ENCODE data around the gene ARPC1B.
"Not testable (repeated sequence)": the region's sequence is repeated elsewhere in the genome, so short reads cannot be mapped to it uniquely, and the experiment has no call there.

Gene ARPC1B

DNA sequence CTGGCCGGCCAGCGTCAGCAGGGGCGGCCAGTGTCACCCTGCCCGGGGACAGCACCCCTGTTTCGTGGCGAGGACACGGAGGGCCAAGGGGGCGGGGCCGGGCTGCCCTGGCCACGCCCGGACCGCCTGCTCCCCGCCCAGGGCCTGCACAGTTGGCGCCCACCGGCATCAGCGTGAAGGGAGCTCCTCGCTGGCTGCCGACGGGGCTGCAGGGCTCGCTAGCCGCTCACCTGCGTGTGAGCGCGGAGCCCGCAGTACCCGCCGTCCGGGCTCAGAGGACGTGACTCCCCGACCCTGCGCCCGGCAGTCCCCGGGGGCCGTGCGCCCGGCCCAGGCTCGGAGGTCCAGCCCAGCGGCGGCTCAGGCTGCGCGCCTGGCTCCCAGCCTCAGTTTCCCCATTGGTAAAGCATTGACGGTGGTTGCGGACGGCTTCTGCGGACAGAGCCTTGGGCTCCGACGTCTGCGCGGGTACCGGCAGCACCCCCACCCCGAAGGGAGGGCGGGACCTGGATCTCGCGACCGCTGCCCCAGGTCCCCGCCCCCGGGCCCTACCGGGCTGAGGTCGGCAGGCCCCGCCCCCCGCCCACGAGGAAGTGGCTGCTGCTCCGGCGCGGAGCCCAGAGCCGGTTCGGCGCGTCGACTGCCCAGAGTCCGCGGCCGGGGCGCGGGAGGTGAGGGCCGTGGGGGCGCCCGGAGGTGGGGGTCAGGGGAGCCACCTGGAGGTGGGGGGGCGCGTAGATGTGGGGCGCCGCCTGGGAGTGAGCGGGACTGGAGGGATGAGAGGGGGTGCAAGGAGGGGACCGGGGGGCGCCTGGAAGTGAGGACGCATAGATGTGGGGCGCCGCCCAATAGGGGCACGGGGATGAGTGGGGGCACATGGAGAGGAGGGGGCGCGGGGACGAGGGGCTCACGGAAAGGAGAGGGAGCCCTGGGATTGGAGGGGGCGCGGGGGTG, at the start of gene ARPC1B:
ARPC1B (plus strand) TSS at position 620 of the 954 bp plus-strand sequence. CDS start 10,985 bp downstream, outside the sequence.
- peak; percentile 90 for DNase-seq

DNA sequence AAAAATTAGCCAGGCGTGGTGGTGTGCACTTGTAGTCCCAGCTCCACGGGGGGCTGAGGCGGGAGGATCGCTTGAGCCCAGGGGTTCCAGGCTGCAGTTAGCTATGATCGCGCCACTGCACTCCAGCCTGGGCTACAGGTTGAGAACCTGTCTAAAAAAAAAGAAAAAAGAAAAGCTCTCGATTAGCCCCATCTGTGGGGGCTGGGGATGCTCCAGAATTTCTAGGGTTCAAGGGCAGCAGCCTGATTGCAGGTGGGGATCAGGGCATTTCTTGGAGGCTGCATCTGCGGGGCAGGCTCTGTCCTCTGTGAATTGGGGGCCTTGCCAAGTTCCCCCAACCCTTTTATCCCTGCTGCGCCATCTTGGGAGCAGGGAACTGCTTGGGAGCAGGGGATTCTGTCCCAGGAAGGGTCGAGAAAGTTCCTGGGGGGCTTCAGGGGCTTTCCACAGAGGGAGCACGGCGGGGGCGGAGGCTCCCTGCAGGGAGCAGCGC, 49.5 kb upstream of the ARPC1B start:
- peak; percentile 6 for DNase-seq

DNA sequence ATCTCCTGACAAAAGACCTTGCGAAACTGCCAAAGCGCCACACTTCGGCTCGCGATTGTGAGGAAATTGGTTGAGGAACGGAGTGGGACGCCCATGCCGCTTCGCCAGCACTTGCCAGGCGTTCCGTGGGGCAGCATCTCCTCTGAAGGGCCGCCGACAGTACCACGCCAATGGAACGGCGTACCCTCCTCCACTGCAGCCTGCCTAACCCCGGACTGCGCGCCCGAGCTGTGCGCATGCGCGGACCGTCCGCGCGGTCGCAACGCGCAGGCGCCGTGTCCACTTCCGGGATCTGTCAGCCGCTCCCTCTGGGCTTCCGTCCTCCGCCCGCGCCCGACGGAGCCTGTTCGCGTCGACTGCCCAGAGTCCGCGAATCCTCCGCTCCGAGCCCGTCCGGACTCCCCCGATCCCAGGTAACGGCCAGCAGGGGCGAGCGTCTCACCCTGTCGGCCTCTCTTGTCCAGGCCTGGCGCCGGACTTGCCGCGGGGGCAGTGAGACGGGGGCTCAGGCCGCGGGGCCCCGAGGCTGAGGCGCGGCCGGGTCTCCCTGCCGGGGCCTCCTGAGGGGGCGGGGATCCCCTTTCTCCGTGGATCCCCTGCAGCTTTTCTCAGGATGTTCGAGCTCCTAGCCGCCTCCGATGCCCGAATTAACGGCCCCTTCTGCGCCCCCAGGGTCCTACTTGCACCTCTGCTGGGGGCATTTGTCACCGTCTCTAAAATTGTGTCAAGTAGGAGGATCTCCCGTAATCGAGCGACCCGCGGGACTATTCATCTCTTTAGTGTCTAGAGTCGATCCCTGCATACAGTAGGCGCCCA, 48.7 kb upstream of the ARPC1B start, which contains the start of gene ARPC1A:
ARPC1A (plus strand) TSS at position 307 of the 816 bp plus-strand sequence. CDS start 7,456 bp downstream, outside the sequence.
- DNase-seq, result peak; percentile 88

DNA sequence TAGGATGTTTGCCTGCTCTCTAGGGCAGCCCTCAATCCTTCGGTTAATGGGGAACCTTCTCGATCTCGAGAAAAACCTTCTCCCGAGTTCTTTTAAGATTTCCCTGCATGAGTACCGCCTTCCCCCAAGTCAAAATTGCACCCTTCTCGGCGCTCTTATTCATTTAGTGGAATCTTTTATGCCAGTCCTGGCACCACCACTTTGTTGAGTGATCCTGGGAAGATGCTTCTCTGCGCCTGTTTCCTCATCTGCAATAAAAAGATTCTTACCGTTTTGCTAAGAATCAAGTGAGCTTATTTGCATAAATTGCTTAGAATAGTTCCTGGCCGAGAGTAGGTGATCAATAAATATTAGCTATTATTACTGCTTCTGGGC, 48.1 kb upstream of the ARPC1B start:
- no peak for DNase-seq

DNA sequence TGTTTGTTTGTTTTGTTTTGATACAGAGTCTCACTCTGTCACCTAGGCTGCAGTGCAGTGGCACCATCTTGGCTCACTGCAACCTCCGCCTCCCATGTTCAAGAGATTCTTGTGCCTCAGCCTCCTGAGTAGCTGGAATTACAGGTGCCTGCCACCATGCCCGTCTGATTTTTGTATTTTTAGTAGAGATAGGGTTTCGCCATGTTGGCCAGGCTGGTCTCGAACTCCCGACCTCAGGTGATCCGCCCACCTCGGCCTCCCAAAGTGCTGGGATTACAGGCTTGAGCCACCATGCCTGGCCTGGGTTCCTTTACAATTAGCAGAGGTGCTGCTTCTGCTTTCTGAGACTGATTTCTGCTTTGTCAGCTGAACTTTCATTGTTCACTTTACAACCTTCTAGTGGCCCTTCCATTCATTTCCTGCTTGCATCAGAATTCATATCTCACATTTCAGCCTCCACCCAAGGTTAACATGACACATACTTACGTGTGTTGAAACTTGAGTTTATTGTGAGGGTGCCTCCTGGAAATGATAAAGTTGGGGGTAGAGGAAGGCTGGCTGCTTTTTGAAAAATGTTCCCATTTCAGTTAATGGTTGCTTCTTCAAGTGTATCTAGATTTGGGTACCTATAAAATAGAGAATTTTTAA, 44.1 kb upstream of the ARPC1B start:
- DNase-seq, result not testable (repeated sequence)

DNA sequence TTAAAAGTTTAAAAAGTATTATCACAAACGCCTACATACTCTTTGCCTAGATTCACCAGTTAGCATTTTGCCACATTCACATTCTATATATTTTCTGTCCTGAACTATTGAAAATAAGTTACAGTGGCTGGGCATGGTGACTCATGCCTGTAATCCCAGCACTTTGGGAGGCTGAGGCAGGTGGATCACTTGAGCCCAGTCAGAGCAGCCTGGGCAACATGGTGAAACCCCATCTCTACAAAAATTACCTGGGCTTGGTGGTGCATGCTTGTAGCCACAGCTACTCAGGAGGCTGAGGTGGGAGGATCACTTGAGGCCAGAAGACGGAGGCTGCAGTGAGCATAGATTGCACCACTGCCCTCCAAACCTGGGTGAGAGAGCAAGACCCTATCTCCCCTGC, 43.5 kb upstream of the ARPC1B start:
- no peak for DNase-seq

DNA sequence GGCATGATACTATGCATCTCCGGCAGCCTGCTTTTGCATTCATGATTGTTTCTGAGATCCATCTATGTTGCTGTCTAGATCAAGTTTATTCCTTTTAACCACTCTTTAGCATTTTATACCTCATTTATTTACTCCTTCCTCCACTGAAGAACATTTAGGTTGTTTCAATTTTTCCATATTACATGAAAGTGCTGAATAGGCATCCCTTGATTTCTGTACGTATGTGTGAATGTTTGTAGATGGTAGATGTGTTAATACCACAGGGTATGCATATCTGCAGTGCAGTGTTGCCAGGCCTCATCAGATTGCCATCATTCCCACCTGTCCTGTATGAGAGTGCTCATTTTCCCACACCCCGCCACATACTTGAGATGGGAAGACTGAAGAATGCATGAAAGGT, 34.9 kb upstream of the ARPC1B start:
- DNase-seq, result no peak

DNA sequence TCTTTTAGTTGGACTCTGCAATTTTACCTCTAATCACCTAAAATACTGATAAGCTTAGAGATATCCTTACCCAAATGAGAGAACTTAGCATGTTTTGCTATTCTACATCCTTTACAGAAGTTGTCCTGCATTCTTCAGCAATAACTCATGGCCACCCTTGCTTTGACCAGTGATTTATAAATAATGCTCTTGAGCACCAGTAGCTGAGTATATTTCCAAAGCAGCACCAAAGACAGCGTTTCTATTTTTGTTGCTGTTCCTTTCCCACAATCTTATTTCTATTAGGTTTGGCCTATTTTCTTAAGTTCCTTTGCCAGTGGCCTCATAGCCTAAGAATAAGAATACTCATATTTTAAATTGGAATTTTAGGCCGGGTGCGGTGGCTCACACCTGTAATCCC, 33.9 kb upstream of the ARPC1B start:
- no peak for DNase-seq

DNA sequence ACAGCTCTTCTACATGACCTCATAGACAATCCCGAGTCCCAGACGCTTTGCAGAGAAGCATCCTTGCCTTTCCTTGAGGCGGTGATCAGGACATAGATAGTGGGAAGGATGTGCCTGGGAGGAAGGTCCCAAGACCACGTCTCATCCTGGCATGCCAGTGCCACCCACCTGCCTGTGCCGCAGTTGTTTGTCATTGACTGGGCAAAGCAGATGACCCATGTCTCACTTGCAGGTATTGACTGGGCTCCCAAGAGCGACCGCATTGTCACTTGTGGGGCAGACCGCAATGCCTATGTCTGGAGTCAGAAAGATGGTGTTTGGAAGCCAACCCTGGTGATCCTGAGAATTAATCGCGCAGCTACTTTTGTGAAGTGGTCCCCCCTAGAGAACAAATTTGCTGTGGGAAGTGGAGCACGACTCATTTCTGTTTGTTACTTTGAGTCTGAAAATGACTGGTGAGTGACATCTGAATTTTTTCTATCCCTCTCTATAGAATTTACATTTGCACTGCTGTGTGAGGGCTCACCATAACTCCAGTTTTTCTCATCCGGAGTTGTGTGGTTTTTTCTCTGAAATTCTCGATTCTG, 30.4 kb upstream of the ARPC1B start:
- no peak for DNase-seq

DNA sequence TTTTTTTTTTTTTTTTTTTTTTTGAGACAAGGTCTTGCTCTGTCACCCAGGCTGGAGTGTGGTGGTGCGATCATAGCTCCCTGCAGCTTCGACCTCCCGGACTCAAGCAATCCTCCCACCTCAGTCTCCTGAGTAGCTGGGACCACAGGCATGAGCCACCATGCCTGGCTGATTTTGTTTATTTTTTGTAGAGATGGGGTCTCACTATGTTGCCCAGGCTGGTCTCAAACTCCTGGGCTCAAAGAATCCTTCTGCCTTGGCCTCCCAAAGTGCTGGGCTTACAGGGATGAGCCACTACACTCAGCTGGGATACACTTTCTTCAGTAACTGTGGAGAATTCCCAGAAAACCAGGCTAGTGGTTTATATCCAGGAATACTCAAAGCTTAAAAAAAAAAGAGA, 23.9 kb upstream of the ARPC1B start:
- not testable (repeated sequence) for DNase-seq

DNA sequence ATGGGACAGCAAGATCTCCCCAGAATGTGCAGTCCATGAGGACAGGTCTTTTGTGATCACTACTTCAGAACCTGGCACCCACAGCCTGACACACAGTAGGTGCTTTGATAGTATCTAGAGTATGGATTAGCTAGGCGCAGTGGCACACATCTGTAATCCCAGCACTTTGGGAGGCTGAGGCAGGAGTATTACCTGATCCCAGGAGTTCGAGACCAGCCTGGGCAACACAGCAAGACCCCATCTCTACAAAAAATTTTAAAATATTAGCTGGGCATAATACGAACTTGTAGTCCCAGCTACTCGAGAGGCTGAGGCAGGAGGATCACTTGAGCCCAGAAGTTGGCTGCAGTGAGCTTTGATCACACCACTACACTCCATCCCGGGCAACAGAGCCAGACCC, 22.3 kb upstream of the ARPC1B start:
- DNase-seq, result no peak

DNA sequence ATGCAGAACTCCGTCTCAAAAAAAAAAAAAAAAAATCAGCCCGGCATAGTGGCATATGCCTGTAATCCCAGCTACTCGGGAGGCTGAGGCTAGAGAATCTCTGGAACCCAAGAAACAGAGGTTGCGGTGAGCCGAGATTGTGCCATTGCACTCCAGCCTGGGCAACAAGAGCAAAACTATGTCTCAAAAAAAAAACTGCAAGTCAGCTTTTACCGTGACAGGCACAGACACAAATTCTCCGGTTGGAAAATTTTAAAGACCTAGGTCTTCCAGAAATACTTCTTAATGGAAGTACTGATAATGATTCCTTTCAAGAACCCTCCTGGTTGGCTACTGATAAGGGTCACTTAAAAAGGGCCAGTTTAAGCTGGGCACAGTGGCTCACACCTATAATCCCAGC, 19.4 kb upstream of the ARPC1B start:
- DNase-seq, result no peak

DNA sequence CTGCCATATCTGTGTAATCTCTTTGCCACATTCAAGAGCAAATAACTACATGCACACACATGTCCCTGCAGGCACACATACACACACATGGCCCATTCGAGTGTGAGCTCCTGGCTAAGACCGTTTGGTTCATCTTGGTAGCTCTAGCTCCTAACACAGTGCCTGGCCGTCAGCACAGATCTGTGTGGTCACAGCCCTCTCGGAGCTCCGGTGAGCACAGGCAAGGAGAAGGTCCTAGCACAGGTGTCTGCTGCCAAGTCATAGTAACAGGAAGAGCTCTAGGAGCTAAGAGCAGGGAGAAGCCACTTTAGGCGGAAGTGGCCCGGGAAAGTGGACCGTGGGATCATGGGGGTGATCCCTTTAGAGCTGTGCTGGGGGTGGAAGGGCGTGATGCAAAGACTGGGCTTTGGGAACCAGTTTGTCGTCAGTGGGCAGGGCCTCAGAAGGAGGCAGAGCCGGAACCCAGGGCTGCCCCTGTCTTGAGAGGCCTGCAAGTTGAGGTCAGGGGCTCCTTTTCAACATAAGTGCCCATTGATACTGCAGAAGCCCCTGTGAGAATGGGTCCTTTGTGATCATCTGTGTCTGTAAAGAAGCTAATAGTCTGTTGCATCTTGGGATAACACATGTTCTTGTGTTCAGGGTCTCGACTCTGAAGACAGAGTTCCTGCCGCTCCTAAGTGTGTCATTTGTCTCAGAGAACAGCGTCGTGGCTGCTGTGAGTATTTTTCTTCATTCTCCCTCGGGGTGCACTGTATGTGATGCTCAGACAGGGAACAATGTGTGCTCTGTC, 16.6 kb upstream of the ARPC1B start:
- DNase-seq, result no peak

DNA sequence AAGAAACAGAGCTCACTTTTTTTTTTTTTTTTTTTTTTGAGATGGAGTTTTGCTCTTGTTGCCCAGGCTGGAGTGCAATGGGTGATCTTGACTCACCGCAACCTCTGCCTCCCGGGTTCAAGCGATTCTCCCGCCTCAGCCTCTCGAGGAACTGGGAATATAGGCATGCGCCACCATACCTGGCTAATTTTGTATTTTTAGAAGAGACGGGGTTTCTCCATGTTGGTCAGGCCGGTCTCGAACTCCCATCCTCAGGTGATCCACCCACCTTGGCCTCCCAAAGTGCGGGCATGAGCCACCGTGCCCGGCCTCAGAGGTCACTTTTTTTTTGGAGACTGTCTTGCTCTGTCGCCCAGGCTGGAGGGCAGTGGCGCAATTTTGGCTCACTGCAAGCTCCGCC, 16.0 kb upstream of the ARPC1B start:
- DNase-seq, result not testable (repeated sequence)

DNA sequence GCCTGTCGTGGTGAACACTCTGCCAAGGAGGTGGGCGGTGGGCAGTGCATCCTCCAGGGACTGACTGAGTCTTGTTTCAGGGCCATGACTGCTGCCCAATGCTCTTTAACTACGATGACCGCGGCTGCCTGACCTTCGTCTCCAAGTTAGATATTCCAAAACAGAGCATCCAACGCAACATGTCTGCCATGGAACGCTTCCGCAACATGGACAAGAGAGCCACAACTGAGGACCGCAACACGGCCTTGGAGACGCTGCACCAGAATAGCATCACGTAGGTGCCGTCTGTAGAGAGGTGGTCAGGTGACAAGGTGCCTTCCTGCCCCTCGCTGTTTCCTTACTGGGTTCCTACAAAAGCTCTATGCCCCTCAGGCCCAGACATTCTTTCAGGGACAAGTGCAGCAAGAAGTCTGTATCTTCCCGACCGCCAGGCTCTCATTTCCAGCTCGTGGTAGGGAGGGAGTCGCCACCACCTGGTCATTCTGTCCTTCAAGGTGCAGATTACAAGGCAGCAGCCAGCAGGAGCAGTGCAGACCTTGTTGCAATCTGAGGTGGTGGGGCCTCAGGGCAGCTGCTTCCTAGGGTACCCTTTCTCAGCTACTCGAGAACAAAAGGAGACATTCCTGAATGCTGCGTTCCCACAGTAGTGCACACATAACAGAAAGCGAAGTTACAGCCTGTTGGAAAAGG, 14.9 kb upstream of the ARPC1B start:
- DNase-seq, result no peak

DNA sequence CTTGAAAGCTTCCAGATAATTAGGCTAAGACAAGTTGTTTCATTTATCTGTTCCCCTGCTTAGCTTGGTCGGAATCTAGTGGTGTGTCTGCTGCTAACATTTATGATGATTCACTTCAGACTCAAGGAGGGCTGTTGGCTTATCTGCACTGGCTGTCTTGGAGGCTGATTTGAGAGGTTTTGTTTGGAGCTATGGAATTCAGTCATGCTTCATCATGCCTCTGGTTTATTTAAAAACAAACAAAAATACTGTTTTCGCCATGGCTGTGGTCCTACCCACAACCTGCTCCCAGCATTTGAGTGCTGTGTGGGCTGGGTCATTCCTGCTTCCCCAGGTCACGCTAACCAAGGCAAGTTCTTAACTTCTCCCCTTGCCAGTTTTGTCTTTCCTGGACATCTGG, 11.7 kb upstream of the ARPC1B start:
- no peak for DNase-seq

DNA sequence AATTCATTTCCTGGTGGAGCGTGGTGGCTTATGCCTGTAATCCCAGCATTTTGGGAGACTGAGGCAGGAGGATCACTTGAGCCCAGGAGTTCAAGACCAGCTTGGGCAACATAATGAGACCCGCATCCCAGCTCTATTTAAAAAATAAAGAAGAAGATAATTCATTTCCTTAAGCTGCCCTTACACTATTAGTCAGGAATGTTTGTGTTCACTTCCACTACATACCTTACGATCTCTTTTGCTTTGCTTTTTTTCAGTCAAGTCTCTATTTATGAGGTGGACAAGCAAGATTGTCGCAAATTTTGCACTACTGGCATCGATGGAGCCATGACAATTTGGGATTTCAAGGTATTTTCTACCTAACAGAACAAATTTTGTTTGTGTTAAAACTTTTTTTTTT, 11.2 kb upstream of the ARPC1B start:
- no peak for DNase-seq

DNA sequence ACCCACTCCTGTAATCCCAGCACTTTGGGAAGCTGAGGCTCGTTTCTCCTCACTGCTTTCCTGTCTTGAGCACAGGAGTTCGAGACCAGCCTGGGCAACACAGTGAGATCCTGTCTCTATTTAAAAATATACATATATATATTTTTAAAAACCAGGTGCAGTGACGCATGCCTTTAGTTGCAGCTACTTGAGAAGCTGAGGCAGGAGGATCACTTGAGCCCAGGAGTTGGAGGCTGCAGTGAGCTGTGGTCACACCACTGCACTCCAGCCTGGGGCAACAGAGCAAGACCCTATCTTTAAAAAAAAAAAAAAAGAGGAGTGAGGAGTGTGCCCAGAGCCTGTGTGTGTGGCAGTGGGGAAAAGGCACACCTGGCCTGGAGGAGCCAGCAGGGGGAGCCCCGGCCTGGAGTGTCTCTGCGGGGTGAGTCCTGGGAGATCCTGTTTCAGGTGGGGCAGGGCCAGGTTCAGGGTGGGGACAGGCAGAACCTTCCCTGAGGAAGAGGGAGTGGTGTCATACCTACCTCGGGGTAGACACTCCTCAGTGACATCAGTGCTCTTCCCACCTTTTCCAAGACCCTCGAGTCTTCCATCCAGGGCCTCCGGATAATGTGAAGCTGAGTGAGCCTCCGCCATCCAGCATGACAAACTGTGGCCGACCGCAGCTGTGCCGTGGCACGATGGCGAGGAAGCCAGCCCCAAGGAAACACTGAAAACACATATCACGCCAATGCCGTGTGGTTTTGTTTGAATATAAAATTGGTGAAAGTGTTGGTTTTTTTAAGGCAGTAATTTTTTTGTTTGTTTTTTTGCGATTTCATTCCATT, 9.0 kb upstream of the ARPC1B start:
- DNase-seq, result peak; percentile 8

DNA sequence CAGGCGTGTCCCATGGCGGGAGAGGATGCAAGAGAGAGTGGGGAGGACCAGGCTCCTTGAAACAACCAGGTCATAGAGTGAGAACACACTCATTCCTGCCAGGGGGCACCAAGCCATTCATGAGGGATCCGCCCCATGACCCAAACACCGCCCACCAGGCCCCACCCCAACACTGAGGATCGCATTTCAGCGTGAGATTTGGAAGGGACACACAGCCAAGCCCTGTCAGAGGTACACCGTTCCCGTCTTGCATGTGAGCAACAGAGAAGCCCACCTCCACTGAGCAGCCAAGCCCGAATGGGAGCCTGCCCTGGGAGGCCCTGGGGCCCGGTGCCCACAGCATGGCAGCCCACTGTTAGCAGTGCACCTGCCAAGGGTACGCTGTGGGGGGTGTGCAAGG, 7.9 kb upstream of the ARPC1B start:
- DNase-seq, result no peak

DNA sequence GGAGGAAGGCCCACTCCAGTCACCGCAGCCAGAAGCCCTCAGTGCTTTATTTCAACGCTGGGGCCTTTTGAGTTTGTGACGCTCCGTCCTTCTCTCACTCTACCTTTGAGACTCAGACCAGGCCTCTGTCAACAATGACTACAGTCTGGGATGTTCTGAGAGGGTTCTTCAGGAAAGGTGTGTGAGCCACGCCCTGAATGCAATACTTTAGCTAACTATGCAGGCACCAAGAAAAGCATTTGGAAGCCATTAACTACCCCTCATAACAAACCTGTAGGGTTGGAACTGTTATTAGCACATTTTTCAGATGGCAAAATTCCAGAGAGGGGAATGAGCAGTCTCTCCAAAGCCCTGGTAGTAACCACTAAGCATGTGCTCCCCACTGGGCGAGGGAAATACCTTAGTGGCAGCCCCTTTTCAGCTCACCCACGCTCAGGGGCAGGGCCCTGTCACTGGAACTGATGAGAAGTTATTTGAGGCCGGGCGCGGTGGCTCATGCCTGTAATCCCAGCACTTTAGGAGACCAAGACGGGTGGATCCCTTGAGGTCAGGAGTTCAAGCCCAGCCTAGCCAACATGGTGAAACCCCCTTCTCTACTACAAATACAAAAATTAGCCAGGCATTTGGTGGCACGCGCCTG, 5.7 kb upstream of the ARPC1B start:
- no peak for DNase-seq

Measured in NCI-H345 (cell line).